ENCODE measurements around the gene IFNLR1. TPM values are rescaled to one million over a fixed set of nuclear protein-coding genes. Genes with fewer than 3 reads are reported as not detected.

The IFNLR1 gene
- polyA plus RNA-seq = 1 to 10 TPM in 1 of 3 donors, under 1 TPM in 1, not detected in 1; 0.10 to 2.3 TPM

DNA sequence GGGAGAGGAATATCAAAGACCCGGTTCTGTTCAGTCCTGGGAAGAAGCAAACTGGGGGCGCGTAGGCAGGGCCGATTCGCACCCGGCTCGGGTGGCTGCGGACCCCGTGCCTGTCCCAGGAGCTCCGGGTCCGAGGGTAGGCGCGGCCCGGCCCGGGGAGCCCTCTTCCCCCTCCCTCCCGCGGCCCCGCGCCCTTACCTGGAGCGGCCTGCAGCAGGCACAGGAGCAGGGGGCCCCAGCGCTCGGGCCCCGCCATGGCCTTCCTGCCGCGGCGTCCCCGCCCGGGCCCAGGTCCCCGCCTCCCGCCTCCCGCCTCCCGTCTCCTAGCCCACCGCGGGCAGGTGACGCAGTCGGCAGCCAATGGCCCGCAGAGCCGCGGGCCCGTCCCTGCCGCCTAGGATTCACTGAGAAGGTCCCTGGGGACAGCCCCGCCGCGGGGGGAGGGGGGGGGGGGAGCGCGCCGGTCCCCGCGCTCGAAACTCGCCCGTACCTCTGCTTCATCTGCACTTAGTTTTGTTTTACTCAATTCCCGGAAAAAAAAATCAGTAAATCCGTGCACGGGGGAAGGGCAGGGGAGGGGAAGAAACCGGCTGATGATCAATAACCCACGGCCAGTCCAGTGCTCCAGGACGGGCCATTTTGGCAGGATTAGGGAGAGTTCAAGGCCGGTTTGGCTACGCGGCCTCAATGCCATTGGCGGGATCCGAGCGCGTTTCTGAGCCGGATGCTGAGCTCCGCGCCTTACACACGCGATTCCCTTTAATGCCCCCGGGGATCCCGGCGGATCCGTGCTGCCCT is at the start of gene IFNLR1:
Gene IFNLR1 (minus strand): TSS at position 297 of the 798 bp plus-strand sequence. CDS start 41 bp downstream, at position 256.
- H3K27ac ChIP-seq (ENCODE audit: low read depth, low read length) = no peak within 1 kb of the TSS
- WGBS, 3 donors = 0 to 1% (median 1%) methylated on average over 65 to 74 of the region's 74 CpGs

DNA sequence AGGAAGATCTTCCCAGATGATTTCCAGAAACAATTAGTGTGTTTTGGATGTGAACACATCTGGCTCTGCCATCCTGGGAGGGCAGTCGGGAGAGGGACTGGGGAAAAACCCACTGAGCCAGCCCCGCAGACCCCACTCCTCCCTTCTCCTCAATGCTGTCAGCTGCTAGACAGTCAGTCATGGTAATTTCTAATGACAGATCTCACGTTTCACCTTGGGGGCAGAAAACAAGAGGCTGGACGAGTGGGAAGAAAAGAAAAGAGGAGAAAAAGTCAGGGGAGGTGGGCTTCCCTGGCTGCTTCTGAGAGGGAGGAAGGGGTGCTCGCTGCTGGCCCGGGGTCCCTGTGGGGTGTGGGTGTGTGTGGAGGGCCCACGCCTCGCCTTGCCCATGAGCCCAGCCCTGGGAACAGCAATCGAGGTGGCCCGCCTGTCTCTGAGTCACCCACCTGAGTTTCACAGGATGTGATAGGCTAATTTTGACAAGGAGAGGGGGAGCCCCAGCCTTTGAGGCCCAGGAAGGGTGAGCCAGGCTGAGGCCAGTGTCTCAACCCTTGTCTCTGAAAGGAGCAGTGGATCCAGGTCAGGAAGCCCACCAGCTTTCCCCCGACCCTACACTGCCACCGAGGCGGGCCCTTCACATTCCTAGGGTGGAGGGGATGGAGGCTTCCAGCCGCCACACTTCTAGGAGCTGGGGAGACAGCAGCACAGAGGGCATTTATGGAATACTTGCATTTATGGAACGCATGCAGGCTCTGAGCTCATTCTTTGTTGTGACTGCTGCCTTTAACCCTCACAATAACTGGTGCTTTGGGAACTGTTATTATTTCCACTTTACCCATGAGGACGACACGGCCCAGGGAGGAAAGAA is 49.1 kb upstream of the IFNLR1 start:
- no peak overlapping the region for H3K27ac ChIP-seq (ENCODE audit: low read depth, low read length)
- 50 to 56% (median 52%) methylated on average over 17 of the region's 17 CpGs for WGBS, 3 donors

- H3K27ac ChIP-seq (ENCODE audit: low read depth, low read length) = no peak overlapping the region
- WGBS, 3 donors = 64 to 75% (median 74%) methylated on average over 9 of the region's 9 CpGs
Observed at GRCh38 chr1:24233684-24234600, 46.9 kb upstream of the IFNLR1 start.

DNA sequence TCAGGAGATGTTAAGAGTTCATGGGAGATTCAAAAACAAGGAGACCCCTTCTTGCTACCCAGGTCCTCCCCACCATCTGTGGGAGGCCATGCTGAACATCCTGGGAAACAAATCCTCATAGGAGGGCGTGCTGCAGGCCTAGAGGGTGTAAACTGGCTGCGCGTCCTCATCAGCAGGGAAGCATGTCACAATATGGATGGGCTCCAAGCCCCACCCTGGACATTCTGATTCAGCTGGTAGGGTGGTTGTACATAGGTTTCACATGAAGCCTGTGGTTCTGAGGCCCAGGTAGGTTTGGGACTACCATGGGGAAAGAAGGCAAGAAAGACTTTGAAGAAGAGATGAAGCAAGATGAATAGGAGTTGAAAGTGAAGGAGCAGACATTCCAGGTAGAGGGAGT is 44.6 kb upstream of the IFNLR1 start:
- WGBS, 3 donors = 87 to 94% (median 92%) methylated on average over 3 of the region's 3 CpGs
- H3K27ac ChIP-seq (ENCODE audit: low read depth, low read length) = no peak overlapping the region

GRCh38 chr1:24228311-24228710 is 41.2 kb upstream of the IFNLR1 start:
- no peak overlapping the region for H3K27ac ChIP-seq (ENCODE audit: low read depth, low read length)
- WGBS, 3 donors = 76 to 80% (median 78%) methylated on average over 4 of the region's 4 CpGs

- 81 to 96% (median 86%) methylated on average over 5 of the region's 5 CpGs for WGBS, 3 donors
- no peak overlapping the region for H3K27ac ChIP-seq (ENCODE audit: low read depth, low read length)
Observed at GRCh38 chr1:24226749-24227148, 39.7 kb upstream of the IFNLR1 start.

GRCh38 chr1:24224761-24225160 is 37.7 kb upstream of the IFNLR1 start:
- 81 to 92% (median 85%) methylated on average over 4 of the region's 4 CpGs for WGBS, 3 donors
- H3K27ac ChIP-seq (ENCODE audit: low read depth, low read length) = no peak overlapping the region

DNA sequence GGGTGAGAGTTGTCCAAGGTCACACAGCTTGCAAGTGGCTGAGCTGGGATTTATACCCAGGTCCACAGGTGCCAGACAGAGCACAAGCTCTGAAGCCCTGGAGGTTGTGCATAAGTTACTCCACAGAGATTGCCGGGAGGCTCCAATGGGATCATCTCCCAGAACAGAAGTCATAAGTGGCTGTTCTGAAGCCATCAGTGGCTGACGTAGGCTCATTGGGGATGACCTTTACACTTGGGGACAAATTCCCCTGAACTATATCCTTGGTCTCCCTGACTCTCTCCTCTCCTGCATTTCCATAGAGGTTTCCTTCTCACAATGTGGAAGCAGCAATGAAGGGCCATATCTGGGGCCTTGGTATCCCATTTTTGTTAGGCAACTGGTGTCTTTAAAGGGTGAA is 37.0 kb upstream of the IFNLR1 start:
- no peak overlapping the region for H3K27ac ChIP-seq (ENCODE audit: low read depth, low read length)
- WGBS, 3 donors = 93 to 99% (median 95%) methylated on average over 2 of the region's 2 CpGs

DNA sequence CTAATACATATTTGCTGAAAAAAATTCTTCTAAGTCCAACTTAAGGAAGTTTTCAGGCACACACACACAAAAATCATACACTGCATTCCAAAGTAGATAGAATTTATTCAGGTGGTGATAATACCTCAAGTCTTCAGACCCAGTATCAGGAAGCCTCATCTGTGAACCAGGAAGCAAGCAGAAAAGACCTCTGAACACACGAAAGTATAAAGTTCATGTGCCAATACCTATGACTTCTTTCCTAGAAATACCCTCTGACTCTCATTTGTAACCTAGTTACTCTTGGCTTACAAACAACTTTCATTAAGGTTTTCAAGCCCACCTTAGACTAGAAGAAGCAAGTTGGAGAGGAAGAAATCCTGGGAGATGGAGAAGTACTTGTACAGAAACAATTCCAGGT is 35.7 kb upstream of the IFNLR1 start:
- WGBS, 3 donors = 51 to 68% (median 60%) methylated on average over 1 of the region's 1 CpG

GRCh38 chr1:24222008-24222605 is 35.0 kb upstream of the IFNLR1 start:
- H3K27ac ChIP-seq (ENCODE audit: low read depth, low read length) = no peak overlapping the region
- 58 to 70% (median 70%) methylated on average over 9 of the region's 9 CpGs for WGBS, 3 donors

More for the DNA sequence above, 35.7 kb upstream of the IFNLR1 start:
- H3K27ac ChIP-seq (ENCODE audit: low read depth, low read length) = no peak overlapping the region

DNA sequence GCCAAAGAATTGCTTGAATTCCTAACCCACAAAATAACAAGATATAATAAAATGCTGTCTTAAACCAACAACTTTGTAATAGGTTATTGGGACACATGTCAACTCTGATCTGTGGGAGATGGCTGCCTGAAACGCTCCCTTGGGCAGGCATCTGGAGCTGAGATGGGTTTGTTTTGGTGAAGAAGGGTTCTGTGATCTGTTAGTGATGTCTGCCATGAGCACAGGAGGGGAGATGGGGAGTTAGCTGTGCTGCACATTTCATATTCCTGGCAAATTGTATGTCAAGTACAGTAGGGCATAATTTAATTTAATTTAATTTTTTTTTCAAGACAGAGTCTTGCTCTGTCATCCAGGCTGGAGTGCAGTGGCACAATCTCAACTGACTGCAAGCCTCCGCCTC is 34.2 kb upstream of the IFNLR1 start:
- H3K27ac ChIP-seq (ENCODE audit: low read depth, low read length) = no peak overlapping the region
- 63 to 90% (median 67%) methylated on average over 2 of the region's 2 CpGs for WGBS, 3 donors

GRCh38 chr1:24216276-24217074 is 29.4 kb upstream of the IFNLR1 start:
- WGBS, 3 donors = 17 to 34% (median 32%) methylated on average over 14 of the region's 14 CpGs
- H3K27ac ChIP-seq (ENCODE audit: low read depth, low read length) = no peak overlapping the region

- WGBS, 3 donors = 73 to 89% (median 82%) methylated on average over 6 of the region's 6 CpGs
- no peak overlapping the region for H3K27ac ChIP-seq (ENCODE audit: low read depth, low read length)
Observed at GRCh38 chr1:24215226-24215814, 28.2 kb upstream of the IFNLR1 start.

- H3K27ac ChIP-seq (ENCODE audit: low read depth, low read length) = no peak overlapping the region
- 82 to 98% (median 93%) methylated on average over 1 to 2 of the region's 2 CpGs for WGBS, 3 donors
Observed at GRCh38 chr1:24212376-24212775, 25.3 kb upstream of the IFNLR1 start.

DNA sequence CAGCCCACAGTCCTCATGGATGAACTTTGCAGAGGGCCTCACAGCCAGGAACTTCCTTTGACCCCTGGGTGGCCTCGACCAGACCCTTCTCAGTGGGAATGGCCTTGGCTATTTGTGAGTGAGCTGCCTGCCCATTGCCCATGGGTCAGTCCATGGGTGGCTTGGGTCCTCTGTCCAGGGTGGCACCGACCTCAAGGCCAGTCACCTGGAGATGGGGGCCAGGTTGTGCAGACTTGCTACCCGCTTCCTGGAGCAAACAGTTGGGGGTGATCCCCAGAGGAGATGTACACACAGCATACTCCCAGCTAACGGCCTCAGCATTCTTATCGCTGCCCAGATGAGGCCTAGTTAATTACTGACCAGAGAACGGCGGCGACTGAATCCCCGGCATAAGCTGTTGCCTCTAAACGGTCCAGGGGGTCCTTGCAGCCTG is 23.1 kb upstream of the IFNLR1 start:
- H3K27ac ChIP-seq (ENCODE audit: low read depth, low read length) = no peak overlapping the region
- 52 to 88% (median 85%) methylated on average over 10 of the region's 10 CpGs for WGBS, 3 donors

DNA sequence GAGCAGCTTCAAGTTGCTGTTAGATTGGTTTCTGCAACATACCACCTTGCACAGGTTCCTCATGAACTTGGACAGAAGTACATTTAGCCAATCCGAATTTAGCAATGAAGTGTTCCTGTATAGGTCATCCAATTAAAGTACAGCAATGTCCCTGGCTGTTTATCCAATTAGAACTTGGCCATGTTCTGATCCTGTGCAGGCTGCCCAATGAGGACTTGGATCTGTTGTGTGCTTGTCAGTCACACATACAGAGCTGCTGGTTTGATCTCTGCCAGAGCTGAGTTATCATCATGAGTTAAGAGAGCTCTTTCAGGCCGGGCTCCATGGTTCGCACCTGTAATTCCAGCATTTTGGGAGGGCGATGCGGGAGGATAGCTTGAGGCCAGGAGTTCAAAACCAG is 22.0 kb upstream of the IFNLR1 start:
- H3K27ac ChIP-seq (ENCODE audit: low read depth, low read length) = no peak overlapping the region
- WGBS, 3 donors = 88 to 97% (median 92%) methylated on average over 5 of the region's 5 CpGs

- WGBS, 3 donors = 72 to 86% (median 77%) methylated on average over 6 of the region's 6 CpGs
- H3K27ac ChIP-seq (ENCODE audit: low read depth, low read length) = no peak overlapping the region
Observed at GRCh38 chr1:24207709-24208108, 20.6 kb upstream of the IFNLR1 start.

All from adipose tissue (tissue), 3 donors.